GM12891 (cell line): ENCODE results near the gene WDR91.

Experiments used
- POLR2A ChIP-seq: IDR thresholded peaks from 2 replicates; pipeline ENCODE4 v1.6.1; 2011; ENCODE audit warnings: low read depth, low read length, control low read depth
- POLR2AphosphoS5 ChIP-seq: IDR thresholded peaks from 2 replicates; pipeline ENCODE4 v1.6.1; 2011; ENCODE audit warnings: low read depth, low read length, control low read depth

GRCh38 chr7:135186841-135187253, 24.5 kb downstream of the WDR91 start:
- peak; percentile 80 for TF ChIP-seq POLR2A
- peak; percentile 54; the same call in 1 of the 2 replicates for TF ChIP-seq POLR2AphosphoS5
